Kidney glomerular epithelial cell (primary cell): ENCODE measurements around the gene CAMKK2.
"Not testable (repeated sequence)": the region's sequence is repeated elsewhere in the genome, so short reads cannot be mapped to it uniquely, and the experiment has no call there.

Experiments
- DNase-seq: peaks from one replicate; lab custom pipeline; 2025; lab: John Stamatoyannopoulos, UW

The CAMKK2 gene

GRCh38 chr12:121245951-121246350 is 50.6 kb downstream of the CAMKK2 start:
- DNase-seq, result no peak

- DNase-seq, result no peak
These were observed 51.5 kb downstream of the CAMKK2 start for GRCh38 chr12:121245031-121245430.

- DNase-seq, result no peak
These were observed 55.1 kb downstream of the CAMKK2 start for GRCh38 chr12:121241156-121241970.

- peak; percentile 3 for DNase-seq
These were observed 55.9 kb downstream of the CAMKK2 start for GRCh38 chr12:121240484-121241101.

GRCh38 chr12:121240062-121240420 is 56.5 kb downstream of the CAMKK2 start:
- no peak for DNase-seq

- no peak for DNase-seq
These were observed 57.0 kb downstream of the CAMKK2 start for GRCh38 chr12:121239351-121240061.

- no peak for DNase-seq
These were observed 57.7 kb downstream of the CAMKK2 start for GRCh38 chr12:121238604-121239350.

GRCh38 chr12:121238086-121238485 is 58.4 kb downstream of the CAMKK2 start:
- no peak for DNase-seq

GRCh38 chr12:121237415-121237814 is 59.1 kb downstream of the CAMKK2 start:
- DNase-seq, result no peak

- no peak for DNase-seq
These were observed 59.7 kb downstream of the CAMKK2 start for GRCh38 chr12:121236776-121237175.

- DNase-seq, result no peak
These were observed 62.9 kb downstream of the CAMKK2 start for GRCh38 chr12:121233628-121234020.

- no peak for DNase-seq
These were observed 63.4 kb downstream of the CAMKK2 start for GRCh38 chr12:121232977-121233627.

- DNase-seq, result no peak
These were observed 64.3 kb downstream of the CAMKK2 start for GRCh38 chr12:121232163-121232562.

- no peak for DNase-seq
These were observed 66.0 kb downstream of the CAMKK2 start for GRCh38 chr12:121230538-121230907.

- peak; percentile 42 for DNase-seq
These were observed 66.5 kb downstream of the CAMKK2 start for GRCh38 chr12:121229826-121230537.

GRCh38 chr12:121228919-121229665 is 67.4 kb downstream of the CAMKK2 start:
- no peak for DNase-seq

- DNase-seq, result no peak
These were observed 69.2 kb downstream of the CAMKK2 start for GRCh38 chr12:121227294-121227693.

GRCh38 chr12:121226871-121227270 is 69.6 kb downstream of the CAMKK2 start:
- not testable (repeated sequence) for DNase-seq

- DNase-seq, result no peak
These were observed 70.1 kb downstream of the CAMKK2 start for GRCh38 chr12:121226399-121226798.

- no peak for DNase-seq
These were observed 71.9 kb downstream of the CAMKK2 start for GRCh38 chr12:121224591-121224990.
